ENCODE data around the gene RALGAPA2.

The RALGAPA2 gene

DNA sequence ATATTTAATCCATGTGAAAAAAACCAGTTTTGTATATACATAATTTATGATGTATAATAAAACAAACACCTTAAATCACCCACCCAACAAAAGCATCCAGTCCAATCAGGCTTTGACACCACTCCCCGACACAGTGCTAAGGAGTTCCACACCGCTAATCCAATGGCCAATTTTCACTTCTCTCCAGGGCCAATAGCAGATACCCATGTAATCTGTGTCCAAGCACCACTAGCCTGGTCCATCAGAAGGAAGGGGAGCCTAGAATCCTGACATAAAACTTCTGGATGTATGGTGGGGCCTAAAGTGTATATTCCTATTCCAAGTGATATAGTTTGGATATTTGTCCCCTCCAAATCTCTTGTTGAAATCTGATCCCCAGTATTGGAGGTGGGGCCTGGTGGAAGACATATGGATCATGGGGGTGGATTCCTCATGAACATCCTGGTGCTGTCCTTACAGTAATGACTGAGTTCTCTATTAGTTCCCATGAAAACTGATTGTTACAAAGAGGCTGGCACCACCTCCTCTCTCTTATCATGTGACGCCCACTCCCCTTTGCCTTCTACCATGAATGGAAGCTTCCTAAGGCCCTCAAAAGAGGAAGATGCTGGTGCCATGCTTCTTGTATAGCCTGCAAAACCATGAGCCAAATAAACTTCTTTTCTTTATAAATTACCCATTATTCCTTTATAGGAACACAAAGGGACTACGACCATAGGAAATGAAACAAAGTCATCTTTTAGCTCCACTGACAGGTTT lies 20.8 kb downstream of the RALGAPA2 start:
- H3K4me3 ChIP-seq, result no peak overlapping the region
- H3K9ac ChIP-seq, result no peak overlapping the region
- H3K27me3 ChIP-seq, result no peaks in the 10 kb centered on the region
- no peak for TF ChIP-seq Cebpa-rat (IDR thresholded peaks at IDR 0.05)
- H4K20me1 ChIP-seq, result peaks cover 87% of the 10 kb centered on the region
- H3K4me2 ChIP-seq, result no peak overlapping the region
- no peaks in the 10 kb centered on the region for H3K9me3 ChIP-seq
- H3K36me3 ChIP-seq, result 0 out of 2 replicates have a peak, but pooled peaks cover 5% of the 10 kb centered on the region
- no peak overlapping the region for H3K27ac ChIP-seq
- peaks cover 4% of the 10 kb centered on the region; the same call in 1 of the 2 replicates for H3K4me1 ChIP-seq

DNA sequence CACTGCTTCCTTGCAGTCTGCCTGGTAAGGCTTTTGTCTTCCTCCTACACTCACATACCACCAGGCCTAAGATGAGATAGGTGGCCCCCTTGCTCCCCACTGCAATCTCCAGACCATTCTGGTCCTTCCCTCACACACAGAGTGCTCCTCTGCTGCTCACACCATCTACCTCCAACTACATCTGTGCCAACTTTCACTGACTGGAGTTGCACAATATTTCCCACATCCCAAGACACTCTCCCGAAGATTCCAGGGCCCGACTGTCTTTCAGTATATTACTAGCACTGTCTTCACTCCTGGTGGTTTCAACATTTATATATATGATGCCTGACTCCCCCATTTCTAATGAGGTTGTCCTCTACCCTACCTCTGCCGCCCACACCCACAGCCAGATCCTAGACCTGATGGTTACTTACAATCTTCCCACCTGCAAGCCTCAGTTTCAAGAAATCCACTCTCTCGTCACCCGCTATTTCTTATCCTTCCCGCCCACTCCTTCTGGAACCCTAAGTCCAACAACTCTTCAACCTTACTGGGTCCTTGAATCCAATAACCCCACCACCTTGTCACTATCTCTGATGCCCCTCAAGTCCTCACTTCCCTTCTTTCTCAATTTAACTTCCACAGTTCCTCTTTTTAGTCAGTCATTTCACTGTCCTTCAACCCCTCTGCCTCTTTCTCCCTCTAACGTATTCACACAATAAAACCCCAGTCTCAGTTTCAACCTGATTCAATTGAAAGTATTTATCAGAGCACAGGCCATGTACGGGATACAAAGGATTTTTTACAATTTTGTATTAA lies 21.6 kb downstream of the RALGAPA2 start:
- no peak overlapping the region for H3K9ac ChIP-seq
- peaks cover 88% of the 10 kb centered on the region for H4K20me1 ChIP-seq
- H3K4me1 ChIP-seq, result peaks cover 8% of the 10 kb centered on the region
- H3K36me3 ChIP-seq, result 0 out of 2 replicates have a peak, but pooled peaks cover 5% of the 10 kb centered on the region
- no peak overlapping the region for H3K4me2 ChIP-seq
- H3K9me3 ChIP-seq, result no peaks in the 10 kb centered on the region
- no peaks in the 10 kb centered on the region for H3K27me3 ChIP-seq
- H3K4me3 ChIP-seq, result no peak overlapping the region
- H3K27ac ChIP-seq, result no peak overlapping the region
- no peak for TF ChIP-seq Cebpa-rat (IDR thresholded peaks at IDR 0.05)

- no peak overlapping the region for H3K4me3 ChIP-seq
- H3K27ac ChIP-seq, result no peak overlapping the region
- H4K20me1 ChIP-seq, result peaks cover 96% of the 10 kb centered on the region
- no peaks in the 10 kb centered on the region for H3K27me3 ChIP-seq
- no peak for TF ChIP-seq Cebpa-rat (IDR thresholded peaks at IDR 0.05)
- H3K4me2 ChIP-seq, result no peak overlapping the region
- H3K36me3 ChIP-seq, result 0 out of 2 replicates have a peak, but pooled peaks cover 6% of the 10 kb centered on the region
- no peaks in the 10 kb centered on the region for H3K9me3 ChIP-seq
- no peak overlapping the region for H3K9ac ChIP-seq
- H3K4me1 ChIP-seq, result peaks cover 27% of the 10 kb centered on the region
Measured at GRCh38 chr20:20687319-20687718, 25.1 kb downstream of the RALGAPA2 start.

DNA sequence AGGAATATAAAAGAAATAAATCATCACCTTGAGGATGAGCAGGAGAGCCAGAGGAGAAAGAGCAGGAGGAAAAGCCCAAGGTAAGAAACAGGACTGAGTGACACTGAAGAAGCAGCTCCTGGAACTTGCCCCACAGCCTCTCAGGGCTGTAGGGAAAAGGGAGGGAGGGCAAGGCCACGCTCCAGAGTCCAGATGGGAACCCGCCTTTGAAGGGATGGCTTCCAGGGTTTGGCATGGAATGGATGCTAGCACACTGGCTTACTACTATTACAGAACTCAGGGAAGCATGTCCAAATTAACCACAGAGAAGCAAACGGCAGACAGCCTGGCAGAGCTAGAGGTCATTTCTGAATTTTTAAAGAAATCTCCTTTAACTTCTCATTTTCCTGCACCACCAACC lies 26.8 kb downstream of the RALGAPA2 start:
- Histone ChIP-seq H3K9me3 (no peaks in the 10 kb centered on the region), H3K27ac (no peak overlapping the region), H4K20me1 (peaks cover 96% of the 10 kb centered on the region), H3K4me1 (peaks cover 40% of the 10 kb centered on the region), H3K4me3 (no peak overlapping the region), H3K4me2 (peak overlapping the region; percentile 31), H3K9ac (no peak overlapping the region), H3K27me3 (no peaks in the 10 kb centered on the region), H3K36me3 (0 out of 2 replicates have a peak, but pooled peaks cover 6% of the 10 kb centered on the region)
- no peak for TF ChIP-seq Cebpa-rat (IDR thresholded peaks at IDR 0.05)

DNA sequence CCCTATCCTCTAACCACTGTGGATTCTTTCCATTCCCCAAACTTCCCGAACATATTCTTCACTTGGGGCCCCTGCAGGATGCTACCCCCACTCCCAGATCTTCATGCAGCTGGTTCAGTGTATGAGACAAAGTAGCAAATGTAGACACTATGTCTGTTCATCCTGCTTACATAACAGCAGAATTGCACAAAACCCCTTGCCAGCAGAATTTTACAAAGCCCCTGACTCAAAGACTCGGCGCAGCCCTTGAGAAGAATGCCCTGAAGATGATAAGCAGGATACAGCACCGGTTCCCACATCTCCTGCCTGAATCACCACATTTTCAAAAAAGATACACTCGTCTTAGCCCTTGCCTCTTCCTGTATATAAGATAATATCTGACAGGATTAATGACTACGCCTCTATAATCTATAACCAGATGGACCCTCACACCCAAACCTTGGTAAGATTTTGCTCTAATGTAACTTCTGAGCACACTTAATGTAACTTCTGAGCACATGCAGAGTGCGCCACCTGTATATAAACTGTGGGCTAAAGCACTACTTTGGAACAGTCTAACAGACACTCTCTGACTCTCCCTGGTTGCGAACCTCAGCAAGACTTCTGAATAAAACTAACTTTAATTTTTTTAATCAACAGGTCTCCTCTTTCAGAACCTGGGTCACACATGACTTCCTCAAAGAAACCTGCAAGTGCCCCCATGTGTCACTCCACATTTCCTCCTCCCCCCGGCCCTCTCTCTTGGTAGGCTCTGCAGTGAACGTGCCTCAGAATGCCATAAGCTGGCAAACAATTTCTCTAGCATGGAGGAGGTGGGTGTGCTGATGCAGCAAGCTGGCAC lies 28.7 kb downstream of the RALGAPA2 start:
- TF ChIP-seq Cebpa-rat (IDR thresholded peaks at IDR 0.05), result no peak
- Histone ChIP-seq H3K9me3 (no peaks in the 10 kb centered on the region), H3K27me3 (no peaks in the 10 kb centered on the region), H3K9ac (no peak overlapping the region), H3K4me3 (no peak overlapping the region), H4K20me1 (peaks cover 96% of the 10 kb centered on the region), H3K36me3 (peaks cover 18% of the 10 kb centered on the region; the same call in 1 of the 2 replicates), H3K27ac (no peak overlapping the region), H3K4me1 (peaks cover 40% of the 10 kb centered on the region), H3K4me2 (peak overlapping the region; percentile 21; the same call in 1 of the 2 replicates)

DNA sequence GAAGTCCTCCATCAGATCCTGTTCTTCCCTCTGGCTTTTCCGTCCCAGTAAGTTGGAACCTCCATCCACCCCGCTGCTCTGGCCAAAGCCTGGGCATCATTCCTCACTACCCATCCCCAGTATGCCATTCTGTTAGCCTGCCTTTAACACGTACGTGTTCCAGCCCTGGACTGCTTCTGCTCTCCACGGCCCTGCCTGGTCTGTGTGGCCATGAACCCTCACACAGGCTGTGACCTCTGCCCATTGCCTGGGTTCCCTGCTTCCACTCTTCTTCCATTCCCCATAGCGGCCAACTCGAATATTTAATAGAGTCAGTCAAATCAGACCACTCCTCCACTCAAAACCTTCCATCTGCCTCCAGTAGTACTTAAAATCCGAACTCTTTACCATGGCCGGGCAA lies 29.4 kb downstream of the RALGAPA2 start:
- no peaks in the 10 kb centered on the region for H3K9me3 ChIP-seq
- H3K36me3 ChIP-seq, result peaks cover 25% of the 10 kb centered on the region; the same call in 1 of the 2 replicates
- no peak overlapping the region for H3K4me2 ChIP-seq
- H3K4me3 ChIP-seq, result no peak overlapping the region
- H3K27ac ChIP-seq, result no peak overlapping the region
- peaks cover 40% of the 10 kb centered on the region for H3K4me1 ChIP-seq
- H4K20me1 ChIP-seq, result peaks cover 95% of the 10 kb centered on the region
- TF ChIP-seq Cebpa-rat (IDR thresholded peaks at IDR 0.05), result no peak
- H3K9ac ChIP-seq, result no peak overlapping the region
- H3K27me3 ChIP-seq, result no peaks in the 10 kb centered on the region

- Histone ChIP-seq H3K27ac (no peak overlapping the region), H4K20me1 (peaks cover 82% of the 10 kb centered on the region)
Measured at GRCh38 chr20:20680991-20681508, 31.4 kb downstream of the RALGAPA2 start.

GRCh38 chr20:20679316-20679715 lies 33.1 kb downstream of the RALGAPA2 start:
- Histone ChIP-seq H4K20me1 (peaks cover 72% of the 10 kb centered on the region), H3K4me2 (no peak overlapping the region), H3K9ac (no peak overlapping the region), H3K9me3 (no peaks in the 10 kb centered on the region), H3K27ac (no peak overlapping the region), H3K4me1 (peaks cover 23% of the 10 kb centered on the region), H3K36me3 (peaks cover 26% of the 10 kb centered on the region), H3K27me3 (no peaks in the 10 kb centered on the region), H3K4me3 (no peak overlapping the region)
- no peak for TF ChIP-seq Cebpa-rat (IDR thresholded peaks at IDR 0.05)

More at GRCh38 chr20:20680991-20681508, 31.4 kb downstream of the RALGAPA2 start:
- Histone ChIP-seq H3K4me1 (peaks cover 37% of the 10 kb centered on the region), H3K4me2 (peak overlapping the region; percentile 71), H3K9me3 (no peaks in the 10 kb centered on the region), H3K9ac (no peak overlapping the region), H3K27me3 (no peaks in the 10 kb centered on the region), H3K36me3 (peaks cover 28% of the 10 kb centered on the region), H3K4me3 (no peak overlapping the region)
- TF ChIP-seq Cebpa-rat (IDR thresholded peaks at IDR 0.05), result no peak

GRCh38 chr20:20677186-20677585 lies 35.3 kb downstream of the RALGAPA2 start:
- Histone ChIP-seq H3K9me3 (no peaks in the 10 kb centered on the region), H3K27ac (no peak overlapping the region)
- no peak for TF ChIP-seq Cebpa-rat (IDR thresholded peaks at IDR 0.05)

More at GRCh38 chr20:20677186-20677585, 35.3 kb downstream of the RALGAPA2 start:
- H3K4me2 ChIP-seq, result no peak overlapping the region
- no peak overlapping the region for H3K9ac ChIP-seq
- peaks cover 16% of the 10 kb centered on the region for H3K4me1 ChIP-seq
- peaks cover 51% of the 10 kb centered on the region for H4K20me1 ChIP-seq
- peaks cover 22% of the 10 kb centered on the region for H3K36me3 ChIP-seq
- no peak overlapping the region for H3K4me3 ChIP-seq
- no peaks in the 10 kb centered on the region for H3K27me3 ChIP-seq
